Colon (tissue), 2 donors: Measurements from ENCODE around the gene FLT1.

Experiments
- FAIRE-seq: peaks from 2 replicates; lab custom pipeline; 2012; peaks lifted over from hg19 to GRCh38; lab: Jason Lieb, UNC
- donor health status: control.
- donor health status: control.

Gene FLT1

GRCh38 chr13:28494778-28495537 lies at the start of gene FLT1:
Gene FLT1 (minus strand): TSS chr13:28495128. CDS start chr13:28494843, 285 bp downstream.
- no peak for FAIRE-seq

- FAIRE-seq: no peak
Measured at GRCh38 chr13:28544026-28544425, 49.1 kb upstream of the FLT1 start.

GRCh38 chr13:28542804-28543203 lies 47.9 kb upstream of the FLT1 start:
- FAIRE-seq: no peak

- no peak for FAIRE-seq
Measured at GRCh38 chr13:28541966-28542365, 47.0 kb upstream of the FLT1 start.

- no peak for FAIRE-seq
Measured at GRCh38 chr13:28540612-28541011, 45.7 kb upstream of the FLT1 start.

GRCh38 chr13:28539625-28540286 lies 44.8 kb upstream of the FLT1 start:
- no peak for FAIRE-seq

- no peak for FAIRE-seq
Measured at GRCh38 chr13:28538932-28539331, 44.0 kb upstream of the FLT1 start.

GRCh38 chr13:28537171-28537570 lies 42.2 kb upstream of the FLT1 start:
- FAIRE-seq: no peak

- FAIRE-seq: no peak
Measured at GRCh38 chr13:28536371-28536770, 41.4 kb upstream of the FLT1 start.

- no peak for FAIRE-seq
Measured at GRCh38 chr13:28535734-28536133, 40.8 kb upstream of the FLT1 start.

- FAIRE-seq: no peak
Measured at GRCh38 chr13:28534801-28535200, 39.9 kb upstream of the FLT1 start.

GRCh38 chr13:28534210-28534609 lies 39.3 kb upstream of the FLT1 start:
- FAIRE-seq: no peak

GRCh38 chr13:28533441-28534166 lies 38.7 kb upstream of the FLT1 start:
- FAIRE-seq: no peak

- FAIRE-seq: no peak
Measured at GRCh38 chr13:28533125-28533436, 38.2 kb upstream of the FLT1 start.

GRCh38 chr13:28532388-28533124 lies 37.6 kb upstream of the FLT1 start:
- no peak for FAIRE-seq

GRCh38 chr13:28531845-28532387 lies 37.0 kb upstream of the FLT1 start:
- no peak for FAIRE-seq

GRCh38 chr13:28531077-28531844 lies 36.3 kb upstream of the FLT1 start:
- FAIRE-seq: no peak

GRCh38 chr13:28530729-28531076 lies 35.8 kb upstream of the FLT1 start:
- FAIRE-seq: no peak

- no peak for FAIRE-seq
Measured at GRCh38 chr13:28529836-28530235, 34.9 kb upstream of the FLT1 start.

- FAIRE-seq: no peak
Measured at GRCh38 chr13:28528848-28529247, 33.9 kb upstream of the FLT1 start.

- FAIRE-seq: no peak
Measured at GRCh38 chr13:28528388-28528787, 33.5 kb upstream of the FLT1 start.

GRCh38 chr13:28527629-28528028 lies 32.7 kb upstream of the FLT1 start:
- FAIRE-seq: no peak
